GM21526 (cell line): Measurements from ENCODE around the gene VAT1L.

ENCODE experiments used
- ATAC-seq: cut with Tn5 transposase; IDR thresholded peaks from one replicate; pipeline ENCODE4 v1.9.1; 2021; ENCODE audit warnings: moderate library complexity; ENCODE audit not compliant: unreplicated experiment, low FRiP score

The VAT1L gene

DNA sequence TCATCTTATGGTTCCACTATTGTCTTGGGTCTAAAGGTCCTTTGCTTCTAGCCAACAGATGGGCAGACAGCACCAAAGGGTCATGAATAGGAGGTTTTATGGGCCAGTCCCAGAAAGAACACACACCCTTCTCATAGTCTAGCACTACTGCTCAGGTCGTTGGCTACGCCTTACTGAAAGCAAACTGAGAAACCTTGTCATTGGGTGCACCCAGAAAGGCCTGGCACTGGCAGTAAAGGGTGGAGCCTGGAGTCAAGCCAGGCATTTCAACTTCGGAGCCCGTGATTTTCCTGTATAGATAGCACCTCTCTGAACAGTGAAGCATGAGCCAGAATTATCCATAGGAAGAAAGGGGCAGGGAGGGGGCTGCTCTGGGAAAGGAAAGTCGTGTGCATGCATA lies 74.9 kb downstream of the VAT1L start:
- no peak for ATAC-seq

DNA sequence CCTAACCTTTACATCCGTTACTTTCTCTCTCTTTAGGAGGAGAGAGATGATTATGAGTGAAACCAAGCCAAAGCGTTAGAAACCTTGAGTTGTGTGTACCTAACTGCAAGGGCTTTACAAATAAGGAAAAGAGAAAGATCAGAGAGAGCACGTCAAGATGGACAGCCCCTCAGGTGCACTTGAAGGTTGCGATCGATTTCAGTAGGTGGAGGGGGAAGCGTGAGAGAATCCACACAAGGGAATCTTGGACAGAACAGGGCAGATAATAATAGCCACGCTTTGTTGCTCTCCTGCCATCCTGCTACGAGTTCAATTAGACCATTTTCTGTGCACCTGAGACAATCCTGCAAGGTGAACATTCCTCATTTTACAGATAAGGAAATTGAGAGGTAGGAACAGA lies 78.4 kb downstream of the VAT1L start:
- ATAC-seq = no peak

DNA sequence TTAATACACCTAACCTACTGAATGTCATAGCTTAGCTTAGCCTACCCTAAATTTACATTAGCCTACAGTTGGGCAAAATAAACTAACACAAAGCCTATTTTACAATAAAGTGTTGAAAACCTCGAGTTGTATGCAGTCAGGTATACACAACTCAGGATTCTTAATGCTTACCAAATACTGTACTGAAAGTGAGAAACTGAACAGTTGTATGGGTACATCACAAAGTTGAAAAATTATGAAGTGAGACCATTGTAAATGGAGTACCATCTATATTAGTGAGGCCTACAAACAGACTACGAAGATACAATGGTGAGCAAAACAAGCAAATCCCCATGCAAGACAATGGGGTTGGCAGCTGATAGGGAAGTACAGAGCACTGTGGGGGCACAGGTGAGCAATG lies 79.7 kb downstream of the VAT1L start:
- ATAC-seq = peak; percentile 41

GRCh38 chr16:77868478-77868877 lies 80.1 kb downstream of the VAT1L start:
- peak; percentile 94 for ATAC-seq

- no peak for ATAC-seq
Observed at GRCh38 chr16:77869997-77870813, 81.8 kb downstream of the VAT1L start.

GRCh38 chr16:77871932-77872331 lies 83.6 kb downstream of the VAT1L start:
- ATAC-seq = no peak

DNA sequence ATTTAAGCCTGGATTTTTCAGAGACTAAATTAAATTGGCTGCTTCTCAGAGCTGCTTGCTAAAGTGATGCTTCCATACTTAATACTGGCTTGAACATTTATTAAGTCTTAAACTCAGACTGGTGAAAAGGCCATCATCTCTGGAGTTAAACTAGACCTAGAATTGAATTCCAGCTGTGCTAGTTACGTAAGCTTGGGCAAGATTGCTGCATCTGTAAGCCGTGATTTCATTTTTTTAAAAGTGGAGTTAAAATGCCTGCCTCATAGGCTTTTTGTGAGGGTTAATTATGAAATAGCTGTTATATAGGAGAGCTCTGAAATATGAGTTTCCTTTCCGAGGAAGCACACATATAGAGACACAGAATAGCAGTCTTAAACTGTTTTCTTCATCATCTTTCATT lies 84.7 kb downstream of the VAT1L start:
- no peak for ATAC-seq

DNA sequence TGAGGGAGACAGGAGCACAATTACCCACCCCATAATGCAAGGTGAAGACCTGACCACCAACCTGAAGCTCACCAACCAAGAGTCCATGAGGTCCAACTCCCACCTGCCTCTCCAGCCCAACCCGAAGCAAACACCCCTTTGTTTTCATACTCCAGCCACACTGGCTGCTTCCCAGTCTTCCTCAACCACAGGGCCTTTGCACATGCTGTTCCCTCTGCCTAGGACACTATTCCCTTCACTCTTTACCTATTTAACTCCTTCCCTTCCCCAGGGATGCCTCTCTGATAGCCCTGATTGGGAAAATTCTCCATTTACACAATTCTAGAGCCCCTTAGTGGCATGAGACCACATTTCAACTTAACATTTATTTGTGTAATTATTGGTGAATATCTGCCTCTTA lies 86.0 kb downstream of the VAT1L start:
- ATAC-seq = no peak

GRCh38 chr16:77876776-77877175 lies 88.4 kb downstream of the VAT1L start:
- no peak for ATAC-seq

GRCh38 chr16:77877712-77878347 lies 89.5 kb downstream of the VAT1L start:
- ATAC-seq = no peak

- ATAC-seq = no peak
Observed at GRCh38 chr16:77881355-77882030, 93.1 kb downstream of the VAT1L start.

DNA sequence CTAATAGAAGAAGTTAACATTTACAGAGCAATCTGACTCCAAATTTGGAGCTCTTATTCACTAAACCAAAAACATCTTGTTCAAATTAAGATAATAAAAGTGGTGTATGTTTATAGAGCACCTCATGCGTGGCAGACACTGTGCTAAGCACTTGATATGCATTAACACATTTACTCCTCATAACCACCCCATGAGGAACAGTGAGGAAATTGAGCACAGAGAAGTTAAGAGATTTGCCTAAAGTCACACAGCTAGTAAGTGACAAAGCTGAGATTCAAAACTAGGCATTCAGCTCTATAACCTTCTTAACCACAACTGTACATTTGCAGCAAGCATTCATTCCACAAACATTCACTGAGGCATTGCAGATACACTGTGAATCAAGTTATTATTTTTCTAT lies 94.0 kb downstream of the VAT1L start:
- no peak for ATAC-seq

DNA sequence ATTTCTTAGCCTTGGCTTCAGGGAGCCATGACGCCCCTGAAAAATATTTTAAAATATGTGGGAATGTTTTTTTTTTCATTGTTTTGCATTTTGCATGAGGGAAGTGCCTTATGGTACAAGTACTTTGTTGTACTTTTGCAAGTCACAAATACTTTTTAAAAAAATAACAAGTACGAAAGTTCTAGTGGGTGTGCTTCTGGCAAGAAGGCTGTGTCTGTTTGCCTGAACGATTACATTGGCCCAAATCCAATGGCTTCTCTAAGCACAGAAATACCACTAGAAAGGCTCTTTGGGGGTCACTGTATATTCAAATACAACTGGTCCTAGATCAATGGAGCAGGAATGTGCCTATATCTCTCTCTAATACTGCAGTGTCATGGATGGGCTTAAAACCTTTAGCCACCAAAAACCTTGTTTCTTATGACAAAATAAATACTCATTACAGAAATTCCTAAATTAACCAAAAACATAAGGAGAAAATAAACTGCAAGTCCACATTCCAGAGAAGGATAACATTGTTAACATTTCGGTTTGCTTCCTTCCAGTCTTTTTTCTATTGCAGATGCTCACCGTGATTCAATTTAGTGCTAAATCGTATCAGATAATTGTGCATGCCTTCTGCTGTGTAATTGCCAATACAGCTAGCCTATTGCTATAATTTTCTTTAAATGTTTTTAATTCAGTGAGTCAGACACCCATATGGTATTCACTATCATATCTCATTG lies 97.4 kb downstream of the VAT1L start:
- ATAC-seq = no peak

DNA sequence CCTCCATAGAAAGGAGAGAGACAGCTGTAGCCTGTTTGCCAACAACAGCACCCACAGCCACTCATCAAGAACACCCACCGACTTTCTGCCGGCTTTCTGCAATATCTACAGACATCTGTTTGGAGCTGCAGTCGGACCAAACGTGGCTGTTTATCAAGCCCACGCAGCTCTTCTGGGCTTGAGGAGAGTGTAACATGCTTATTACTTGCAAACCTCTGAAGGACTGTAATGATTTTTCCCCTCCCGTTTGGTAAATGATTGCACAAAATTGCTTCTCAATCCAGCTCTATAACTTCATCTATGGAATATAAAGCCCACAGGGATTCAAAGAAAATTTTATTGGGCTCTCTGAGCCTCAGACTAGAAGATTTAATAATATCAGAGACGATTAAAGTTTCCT lies 100.5 kb downstream of the VAT1L start:
- no peak for ATAC-seq

GRCh38 chr16:77890075-77890474 lies 101.7 kb downstream of the VAT1L start:
- no peak for ATAC-seq

DNA sequence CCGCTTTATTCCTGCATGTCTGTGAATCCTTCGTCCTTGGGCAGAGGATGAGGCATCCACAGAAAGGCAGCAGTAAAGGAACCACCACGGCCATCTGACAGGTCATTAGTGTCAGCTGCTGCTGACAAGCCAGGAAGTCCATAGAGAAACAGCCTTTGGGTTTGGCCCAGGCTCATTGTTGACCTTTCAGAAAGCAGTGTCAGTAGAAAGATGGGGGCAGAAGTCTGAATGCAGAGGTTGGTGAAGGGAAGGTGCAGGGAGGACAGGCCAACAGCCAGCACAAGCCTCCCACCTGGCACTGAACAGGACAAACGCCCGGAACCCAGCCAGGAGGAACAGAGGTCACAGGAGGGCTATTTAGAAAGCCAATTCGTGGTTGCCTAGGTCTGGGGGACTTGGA lies 105.8 kb downstream of the VAT1L start:
- no peak for ATAC-seq

GRCh38 chr16:77895962-77896361 lies 107.6 kb downstream of the VAT1L start:
- ATAC-seq = no peak

DNA sequence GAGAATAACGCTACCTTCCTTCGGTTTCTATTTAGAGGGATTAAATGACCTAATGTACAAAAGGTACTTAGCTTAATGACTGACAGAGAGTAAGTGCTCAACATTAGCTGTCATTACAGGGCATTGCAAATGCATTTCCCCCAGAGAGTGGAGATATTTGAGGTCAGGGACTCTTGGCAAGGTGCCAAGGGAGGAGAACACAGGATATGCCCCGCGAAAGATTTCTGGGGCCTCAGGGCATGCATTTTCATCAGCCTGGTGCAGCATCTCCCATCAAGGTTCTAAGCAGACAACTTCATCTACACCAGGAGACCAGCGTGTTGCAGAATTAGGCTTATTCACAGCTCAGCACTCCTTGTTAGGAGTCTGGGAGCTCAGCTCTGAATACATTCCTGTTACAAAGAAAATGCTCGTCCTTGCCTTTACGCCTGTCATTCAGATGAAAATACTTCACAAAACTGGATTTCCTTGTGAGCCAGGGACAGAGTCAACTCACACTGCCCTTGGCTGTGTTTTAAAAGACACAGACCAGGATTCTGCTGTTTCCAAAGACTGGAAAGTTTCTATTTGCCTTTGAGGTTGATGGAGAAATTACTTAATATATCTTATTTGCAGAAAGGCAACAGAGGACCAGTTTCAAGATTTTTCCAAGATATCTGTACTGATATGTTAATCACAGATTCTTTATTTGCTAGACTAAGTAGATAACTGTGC lies 108.2 kb downstream of the VAT1L start:
- no peak for ATAC-seq

DNA sequence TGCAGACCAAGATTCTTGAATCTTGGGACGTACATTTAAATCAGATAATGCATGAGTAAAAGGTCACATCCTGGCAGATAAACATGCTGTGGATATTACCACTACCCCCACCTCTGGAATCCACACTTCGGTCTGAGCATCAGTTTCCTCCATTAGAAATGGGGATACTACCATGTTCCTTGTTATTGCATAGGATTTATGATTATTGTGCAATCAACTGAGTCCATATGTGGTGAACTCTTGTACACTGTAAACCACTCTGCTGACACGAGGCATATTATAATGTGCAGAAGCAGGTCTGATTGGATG lies 108.7 kb downstream of the VAT1L start:
- no peak for ATAC-seq

DNA sequence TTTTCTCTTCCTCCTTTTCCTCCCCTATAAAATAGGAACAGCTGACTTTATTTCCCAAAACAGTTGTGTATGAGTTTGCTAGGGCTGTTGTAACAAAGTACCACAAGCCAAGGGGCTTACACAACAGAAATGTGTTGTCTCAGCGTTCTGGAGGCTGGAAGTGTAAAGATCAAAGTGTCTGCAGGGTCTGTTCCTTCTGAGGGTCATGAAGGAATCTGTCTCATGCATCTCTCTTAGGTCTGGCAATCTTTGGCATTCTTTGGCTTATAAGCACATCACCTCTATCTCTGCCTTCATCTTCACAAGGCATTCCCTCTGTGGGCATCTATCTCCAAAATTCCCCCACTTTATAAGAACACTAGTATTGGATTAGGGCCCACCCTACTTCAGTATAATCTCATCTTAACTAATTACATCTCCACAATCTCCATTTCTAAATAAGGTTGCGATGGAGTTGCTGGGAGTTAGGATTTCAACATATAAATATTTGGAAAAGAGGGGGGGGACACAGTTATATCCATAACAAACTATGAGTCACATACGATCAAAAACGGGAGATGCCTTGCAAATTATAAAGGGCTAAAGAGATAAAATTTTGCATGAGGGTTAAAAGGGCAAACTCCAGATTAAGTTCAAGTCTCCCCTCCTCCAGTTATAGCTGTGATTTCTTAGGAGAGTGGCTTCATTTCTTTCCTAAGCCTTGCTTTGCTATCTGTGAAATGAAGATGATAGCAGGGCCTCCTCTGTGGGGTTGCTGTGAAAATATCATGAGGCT lies 109.7 kb downstream of the VAT1L start:
- ATAC-seq = no peak
